ENCODE measurements around the gene ZNF560. TPM values are rescaled to one million over a fixed set of nuclear protein-coding genes. Genes with fewer than 3 reads are reported as not detected.
"Not testable (repeated sequence)": the region's sequence is repeated elsewhere in the genome, so short reads cannot be mapped to it uniquely, and the experiment has no call there.

Gene ZNF560
- 0.12 TPM in 1 of 2 replicates, not detected in the other for total RNA-seq
- long read RNA-seq, result 0 reads

- Mint-ChIP-seq H3K27ac (ENCODE audit: unreplicated experiment) (no peak within 1 kb of the TSS), H3K27me3 (ENCODE audit: low read depth) (no peaks in the 10 kb centered on the region), H3K4me3 (no peak within 1 kb of the TSS), H3K36me3 (ENCODE audit: low read depth) (peaks cover 7% of the 10 kb centered on the region), H3K9me3 (peaks cover 7% of the 10 kb centered on the region), H3K4me1 (no peaks in the 10 kb centered on the region)
- DNase-seq (ENCODE audit: low read depth, low spot score), result no peak
- TF ChIP-seq CTCF (conservative IDR thresholded peaks at IDR 0.05), result no peak
Observed at GRCh38 chr19:9498183-9498902, at the start of gene ZNF560. ZNF560 (minus strand) TSS chr19:9498616; CDS start chr19:9475313, 23,303 bp downstream.

- H3K4me1 Mint-ChIP-seq, result no peaks in the 10 kb centered on the region
- H3K27ac Mint-ChIP-seq (ENCODE audit: unreplicated experiment), result no peak overlapping the region
- no peak for TF ChIP-seq CTCF (conservative IDR thresholded peaks at IDR 0.05)
- H3K36me3 Mint-ChIP-seq (ENCODE audit: low read depth), result peaks cover 20% of the 10 kb centered on the region
- H3K27me3 Mint-ChIP-seq (ENCODE audit: low read depth), result no peaks in the 10 kb centered on the region
- H3K9me3 Mint-ChIP-seq, result peaks cover 17% of the 10 kb centered on the region
- DNase-seq (ENCODE audit: low read depth, low spot score), result no peak
- no peak overlapping the region for H3K4me3 Mint-ChIP-seq
Observed at GRCh38 chr19:9547870-9548269, 49.5 kb upstream of the ZNF560 start.

- not testable (repeated sequence) for H3K27ac Mint-ChIP-seq (ENCODE audit: unreplicated experiment); H3K4me3 Mint-ChIP-seq; DNase-seq (ENCODE audit: low read depth, low spot score); H3K27me3 Mint-ChIP-seq (ENCODE audit: low read depth)
- Mint-ChIP-seq H3K4me1 (peaks cover 19% of the 10 kb centered on the region), H3K9me3 (peaks cover 17% of the 10 kb centered on the region), H3K36me3 (ENCODE audit: low read depth) (peaks cover 37% of the 10 kb centered on the region)
Observed at GRCh38 chr19:9541281-9541680, 42.9 kb upstream of the ZNF560 start.

GRCh38 chr19:9539921-9540320 is 41.5 kb upstream of the ZNF560 start:
- H3K27ac Mint-ChIP-seq (ENCODE audit: unreplicated experiment); H3K27me3 Mint-ChIP-seq (ENCODE audit: low read depth); DNase-seq (ENCODE audit: low read depth, low spot score): not testable (repeated sequence)
- peaks cover 51% of the 10 kb centered on the region for H3K36me3 Mint-ChIP-seq (ENCODE audit: low read depth)
- peak overlapping the region; percentile 99 for H3K4me3 Mint-ChIP-seq
- H3K4me1 Mint-ChIP-seq, result peaks cover 19% of the 10 kb centered on the region
- peaks cover 20% of the 10 kb centered on the region for H3K9me3 Mint-ChIP-seq

GRCh38 chr19:9539201-9539600 is 40.8 kb upstream of the ZNF560 start:
- not testable (repeated sequence) for DNase-seq (ENCODE audit: low read depth, low spot score); H3K27me3 Mint-ChIP-seq (ENCODE audit: low read depth)
- Mint-ChIP-seq H3K4me3 (peak overlapping the region; percentile 99), H3K9me3 (peaks cover 20% of the 10 kb centered on the region), H3K36me3 (ENCODE audit: low read depth) (peaks cover 58% of the 10 kb centered on the region), H3K4me1 (peaks cover 19% of the 10 kb centered on the region), H3K27ac (ENCODE audit: unreplicated experiment) (peak overlapping the region; percentile 54)

- no peaks in the 10 kb centered on the region for H3K27me3 Mint-ChIP-seq (ENCODE audit: low read depth)
- TF ChIP-seq CTCF (conservative IDR thresholded peaks at IDR 0.05), result no peak
- peaks cover 66% of the 10 kb centered on the region for H3K36me3 Mint-ChIP-seq (ENCODE audit: low read depth)
- peak within 1 kb of the TSS; percentile 100 for H3K27ac Mint-ChIP-seq (ENCODE audit: unreplicated experiment)
- H3K4me1 Mint-ChIP-seq, result peaks cover 19% of the 10 kb centered on the region
- peak; percentile 76 for DNase-seq (ENCODE audit: low read depth, low spot score)
- H3K4me3 Mint-ChIP-seq, result peak within 1 kb of the TSS; percentile 99
- peaks cover 26% of the 10 kb centered on the region for H3K9me3 Mint-ChIP-seq
Observed at GRCh38 chr19:9538183-9539058, 40.0 kb upstream of the ZNF560 start, which contains the start of gene ZNF426. ZNF426 (minus strand) TSS chr19:9538645; CDS start chr19:9536232, 2,413 bp downstream.
